Endometrial microvascular endothelial cells (primary cell): Measurements from ENCODE around the gene NSF. TPM values are rescaled to one million over a fixed set of nuclear protein-coding genes. Genes with fewer than 3 reads are reported as not detected.
"Not testable (repeated sequence)": the region's sequence is repeated elsewhere in the genome, so short reads cannot be mapped to it uniquely, and the experiment has no call there.

Experiments used
- in situ Hi-C: cut with HindIII; loops from 2 replicates; pipeline ENCODE4 v1.10.0; 2017; ENCODE audit warnings: low sequenced_read_pairs, low pct_unique_long_range_greater_than_20kb; ENCODE audit errors: inconsistent ontology term
- total RNA-seq: library from RNA; depleted of rRNA; stranded (reverse); fragments of >200 nt; gene quantifications from one replicate; pipeline ENCODE4 v1.2.3, GENCODE V29; 2015; ENCODE audit errors: inconsistent ontology term

The NSF gene
- total RNA-seq, 1 donor from 2014 or later = 38.0 TPM

- in situ Hi-C loops = no loop called here
Observed at GRCh38 chr17:46741122-46741730, 150.8 kb downstream of the NSF start.

DNA sequence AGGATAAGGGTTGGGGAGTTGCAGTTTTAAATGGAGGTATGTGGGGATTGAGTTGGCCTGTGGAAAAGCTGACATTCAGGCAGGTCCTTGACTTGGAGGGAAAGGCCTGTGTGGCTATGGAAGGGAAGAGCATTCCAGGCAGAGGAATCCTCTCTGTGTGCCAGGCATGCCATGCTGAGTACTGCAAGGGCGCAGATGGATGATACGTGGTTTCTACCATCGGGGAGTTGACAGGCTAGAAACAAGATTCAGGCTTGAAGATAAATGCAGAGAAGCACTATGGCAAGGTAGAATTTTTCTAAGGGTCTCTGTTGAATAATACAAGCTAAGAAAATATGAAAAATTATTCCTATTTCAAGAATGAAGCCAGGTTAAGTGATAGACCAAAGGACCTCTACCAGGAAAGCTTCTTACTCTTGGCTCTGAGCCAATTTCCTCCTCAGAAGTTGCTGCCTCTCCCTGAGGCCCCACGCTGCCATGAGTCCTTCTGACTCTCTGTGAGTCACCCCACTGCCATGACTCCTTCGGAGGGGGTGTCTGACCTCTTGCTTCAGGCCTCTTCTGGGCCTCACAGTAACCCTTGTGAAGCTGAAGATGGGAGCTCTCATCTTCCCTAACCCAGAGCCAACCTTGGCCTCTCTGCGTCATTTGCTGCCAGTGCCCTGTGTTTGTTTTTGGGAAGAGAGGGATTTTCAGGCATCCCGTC is 152.2 kb downstream of the NSF start:
- in situ Hi-C loops = no loop called here

DNA sequence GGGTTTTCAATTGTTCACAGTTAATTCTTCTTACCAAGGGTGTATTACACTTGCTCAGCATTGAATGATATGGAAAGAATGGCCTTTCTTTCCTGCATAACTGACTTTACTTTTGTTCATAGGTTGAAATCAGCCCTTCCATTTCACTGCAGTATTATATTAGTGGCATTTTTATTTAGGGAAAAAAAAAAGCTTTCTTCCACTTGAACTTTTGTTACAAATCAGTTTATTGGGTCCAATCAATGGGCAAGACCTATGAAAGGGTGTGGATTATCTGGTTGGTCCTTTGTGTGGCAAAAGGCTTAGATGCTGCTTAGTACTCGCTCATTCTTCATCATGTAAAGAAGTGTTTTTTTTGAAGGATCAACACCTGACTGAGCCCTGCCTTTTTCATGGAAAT is 154.0 kb downstream of the NSF start:
- in situ Hi-C loops = no loop called here

DNA sequence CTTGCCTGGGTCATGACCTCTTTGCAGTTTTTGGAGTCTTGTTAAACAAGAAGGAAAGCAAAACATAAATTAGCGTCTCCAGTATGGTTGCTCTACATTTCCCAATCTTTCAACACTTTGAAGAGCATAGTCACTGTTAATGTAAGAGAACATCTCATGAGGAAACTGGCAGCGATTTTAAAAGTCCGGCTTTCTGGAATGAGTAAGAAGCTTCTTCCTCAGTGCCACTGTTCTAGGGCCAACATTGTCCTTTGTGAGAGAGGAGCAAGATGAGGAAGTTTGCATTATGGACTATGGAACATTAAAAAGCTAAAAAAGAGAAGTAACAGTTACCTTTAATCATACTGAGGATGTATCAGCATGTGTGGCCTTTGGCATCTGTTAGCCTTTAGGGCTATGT is 154.9 kb downstream of the NSF start:
- in situ Hi-C loops = no loop called here

- in situ Hi-C loops = no loop called here
Observed at GRCh38 chr17:46751425-46751824, 161.0 kb downstream of the NSF start.

DNA sequence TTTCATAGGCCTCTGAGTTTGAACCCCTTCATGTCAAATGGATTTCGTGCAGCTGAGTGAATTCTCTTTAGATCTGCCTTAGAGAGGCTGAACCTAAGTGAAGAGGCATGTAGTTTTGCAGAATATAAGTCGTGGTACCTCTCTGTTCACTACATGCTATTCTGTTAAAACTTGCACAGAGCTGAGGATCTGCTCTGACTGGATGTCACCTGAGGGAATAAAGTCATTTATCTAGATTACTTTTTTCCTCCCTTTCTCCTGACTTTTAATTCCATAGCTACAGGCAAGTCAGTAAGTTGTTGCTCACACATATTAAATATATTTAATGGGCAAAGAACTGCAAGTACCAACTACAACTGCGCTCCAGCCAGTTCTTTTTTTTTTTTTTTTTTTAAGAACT is 163.3 kb downstream of the NSF start:
- in situ Hi-C loops = no loop called here

- in situ Hi-C loops = no loop called here
Observed at GRCh38 chr17:46756081-46756735, 165.7 kb downstream of the NSF start.

DNA sequence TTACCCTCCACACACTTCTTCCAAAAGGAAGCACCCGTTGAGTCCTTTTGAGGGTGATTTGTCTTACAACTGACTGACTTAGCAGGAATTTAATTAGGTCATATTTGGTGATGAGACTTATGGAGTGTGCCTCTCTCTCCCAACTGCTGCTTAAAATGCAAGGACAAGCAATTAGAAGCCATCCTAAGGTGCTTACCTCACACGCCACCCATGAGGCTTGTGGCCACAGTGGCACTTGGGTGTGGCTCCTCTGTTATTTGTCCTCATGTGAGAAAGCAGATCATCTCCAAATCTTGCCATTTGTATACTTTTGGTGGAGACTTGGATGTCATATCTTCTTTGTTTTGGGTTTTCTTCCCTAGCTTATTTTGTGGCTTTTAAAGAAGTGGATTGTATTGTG is 166.4 kb downstream of the NSF start:
- in situ Hi-C loops = no loop called here

- in situ Hi-C loops = not testable (repeated sequence)
Observed at GRCh38 chr17:46757588-46757987, 167.1 kb downstream of the NSF start.

DNA sequence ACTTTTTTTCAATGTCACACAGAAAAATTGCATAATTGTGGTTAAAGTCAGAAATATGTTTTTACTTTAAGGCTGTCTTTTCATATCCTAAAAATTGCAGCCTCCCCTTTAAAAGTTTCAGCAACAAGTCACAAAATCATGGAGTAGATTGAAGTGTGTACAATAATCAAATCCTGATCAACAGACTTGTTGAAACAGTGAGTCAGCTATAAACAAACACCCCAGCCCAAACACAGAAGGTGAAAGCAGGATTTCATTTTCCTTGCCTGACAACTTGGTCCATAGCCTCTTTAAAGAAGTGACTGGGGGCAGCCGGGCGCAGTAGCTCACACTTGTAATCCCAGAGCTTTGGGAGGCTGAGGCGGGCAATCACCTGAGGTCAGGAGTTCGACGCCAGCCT is 168.1 kb downstream of the NSF start:
- in situ Hi-C loops = no loop called here

- in situ Hi-C loops = no loop called here
Observed at GRCh38 chr17:46759141-46759540, 168.7 kb downstream of the NSF start.

- in situ Hi-C loops = no loop called here
Observed at GRCh38 chr17:46763416-46763815, 172.9 kb downstream of the NSF start.

- in situ Hi-C loops = no loop called here
Observed at GRCh38 chr17:46764000-46764708, 173.7 kb downstream of the NSF start.

GRCh38 chr17:46764709-46765401 is 174.4 kb downstream of the NSF start:
- in situ Hi-C loops = no loop called here

DNA sequence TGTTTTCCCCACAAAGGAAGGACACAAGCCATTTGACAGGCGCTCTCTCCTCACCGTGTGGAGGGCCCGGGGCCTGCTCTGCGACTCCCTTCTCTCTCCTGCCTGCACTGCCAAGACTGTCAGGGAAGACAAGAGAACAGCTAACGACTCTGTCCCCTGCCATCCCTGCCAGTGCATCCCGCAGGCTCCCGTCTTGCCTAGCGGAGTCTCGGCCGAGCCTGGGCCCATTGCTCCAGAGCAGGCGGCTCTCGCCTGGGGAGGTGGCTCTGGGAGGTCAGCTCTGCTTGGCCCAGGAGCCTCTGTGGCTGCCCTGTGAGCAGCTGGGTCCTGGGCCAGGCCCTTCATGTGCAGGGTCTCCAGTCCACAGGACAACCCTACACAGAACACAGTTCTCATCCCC is 175.0 kb downstream of the NSF start:
- in situ Hi-C loops = no loop called here

- in situ Hi-C loops = no loop called here
Observed at GRCh38 chr17:46766493-46767491, 176.3 kb downstream of the NSF start.

DNA sequence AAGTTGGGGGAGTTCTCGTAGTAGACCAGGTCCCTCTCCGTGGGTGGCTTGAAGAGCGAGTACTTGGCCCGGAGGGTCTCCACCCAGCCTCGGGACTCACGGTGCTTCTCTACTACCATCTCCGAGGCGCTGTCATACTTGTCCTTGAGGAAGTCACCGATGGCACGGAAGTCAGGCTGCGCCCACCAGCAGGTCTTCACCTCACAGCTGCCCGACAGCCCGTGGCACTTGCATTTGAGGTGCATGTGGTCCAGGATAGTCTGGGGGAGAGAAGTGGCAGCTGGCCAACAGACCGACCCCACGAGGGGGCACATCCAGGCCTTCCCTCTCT is 178.0 kb downstream of the NSF start:
- in situ Hi-C loops = no loop called here

DNA sequence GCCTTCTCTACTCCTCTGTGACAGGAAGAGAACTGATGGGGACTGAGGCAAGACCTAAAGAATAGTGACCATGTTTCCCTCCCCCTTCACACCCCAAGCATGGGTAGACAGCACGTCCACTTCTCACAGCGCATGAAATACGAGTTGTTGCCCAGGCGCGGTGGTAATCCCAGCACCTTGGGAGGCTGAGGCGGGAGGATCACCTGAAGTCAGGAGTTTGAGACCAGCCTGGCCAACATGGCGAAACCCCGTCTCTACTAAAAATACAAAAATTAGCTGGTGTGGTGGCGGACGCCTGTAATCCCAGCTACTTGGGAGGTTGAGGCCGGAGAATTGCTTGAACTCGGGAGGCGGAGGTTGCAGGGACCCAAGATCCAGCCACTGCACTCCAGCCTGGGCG is 178.4 kb downstream of the NSF start:
- in situ Hi-C loops = not testable (repeated sequence)
